SU-DHL-6 (cell line): ENCODE results near the gene TMCO5A.

Experiments used
- H2AFZ ChIP-seq: fragments of 200-600 bp; sonication (generic); 2 replicates; pipeline ENCODE4 v1.6.1; 2014; ENCODE audit warnings: low read depth, mild to moderate bottlenecking, moderate library complexity, mixed read lengths, antibody characterized with exemption, low read length; ENCODE audit not compliant: severe bottlenecking
- H3F3A ChIP-seq: fragments of 200-600 bp; shearing (Covaris generic); 2 replicates; pipeline ENCODE4 v1.6.0; 2016; ENCODE audit warnings: antibody characterized with exemption, mild to moderate bottlenecking; ENCODE audit not compliant: insufficient read depth
- H3K27ac ChIP-seq: fragments of 200-600 bp; sonication (generic); 2 replicates; pipeline ENCODE4 v1.5.1; 2016; ENCODE audit warnings: low read depth, mild to moderate bottlenecking, low read length, moderate library complexity, mixed read lengths
- H3K27me3 ChIP-seq: fragments of 200-600 bp; sonication (generic), shearing (Covaris generic); 2 replicates; pipeline ENCODE4 v1.6.0; 2014; ENCODE audit warnings: mild to moderate bottlenecking, low read length
- H3K36me3 ChIP-seq: fragments of 200-600 bp; sonication (generic); 2 replicates; pipeline ENCODE4 v1.6.1; 2014; ENCODE audit warnings: mild to moderate bottlenecking, low read length, mixed read lengths
- H3K4me2 ChIP-seq: fragments of 300-600, 200-600 bp; shearing (Covaris generic), sonication (generic); 2 replicates; pipeline ENCODE4 v1.6.0; 2014; ENCODE audit warnings: low read length, low read depth, mild to moderate bottlenecking; ENCODE audit not compliant: poor library complexity, severe bottlenecking
- H3K4me3 ChIP-seq: fragments of 200-600 bp; sonication (generic); 2 replicates; pipeline ENCODE4 v1.5.1; 2014; ENCODE audit warnings: antibody characterized with exemption, low read length, mild to moderate bottlenecking, mixed read lengths; ENCODE audit not compliant: insufficient read depth, poor library complexity, severe bottlenecking
- H3K79me2 ChIP-seq: fragments of 200-600 bp; sonication (generic); 2 replicates; pipeline ENCODE4 v1.6.1; 2014; ENCODE audit warnings: mild to moderate bottlenecking, low read length, moderate library complexity; ENCODE audit not compliant: insufficient read depth
- H3K9ac ChIP-seq: fragments of 200-600 bp; sonication (generic); 2 replicates; pipeline ENCODE4 v1.7.0; 2014; ENCODE audit warnings: mild to moderate bottlenecking, low read length
- H3K9me2 ChIP-seq: fragments of 200-600 bp; sonication (generic); replicated peaks from 2 replicates; pipeline ENCODE4 v1.6.1; 2014; ENCODE audit warnings: low read length; ENCODE audit not compliant: insufficient read depth
- H3K9me3 ChIP-seq: fragments of 200-600 bp; sonication (generic); 2 replicates; pipeline ENCODE4 v1.6.1; 2014; ENCODE audit warnings: low read length, mixed read lengths; ENCODE audit not compliant: insufficient read depth
- H4K20me1 ChIP-seq: fragments of 200-600 bp; sonication (generic); 2 replicates; pipeline ENCODE4 v1.6.1; 2014; ENCODE audit warnings: low read depth, mild to moderate bottlenecking, antibody characterized with exemption, low read length, moderate library complexity, mixed read lengths
- CTCF ChIP-seq: fragments of 200-600 bp; sonication (generic); IDR thresholded peaks from one replicate; pipeline ENCODE4 v1.5.1; 2017; ENCODE audit warnings: antibody characterized with exemption, mild to moderate bottlenecking, low read length, moderate library complexity; ENCODE audit not compliant: insufficient read depth, poor library complexity, severe bottlenecking
- EZH2phosphoT487 ChIP-seq: fragments of 200-600 bp; sonication (generic), shearing (Covaris generic); conservative IDR thresholded peaks from 2 replicates; pipeline ENCODE4 v1.6.1; 2018; ENCODE audit warnings: mild to moderate bottlenecking, antibody characterized with exemption, low read length, moderate library complexity, mixed read lengths

TMCO5A gene

GRCh38 chr15:37934340-37934739, at the start of gene TMCO5A:
TSS of gene TMCO5A (plus strand) at chr15:37934640. CDS start at chr15:37936324, 1,684 bp downstream.
- TF ChIP-seq EZH2phosphoT487: no peak
- no peak for TF ChIP-seq CTCF
- H4K20me1 ChIP-seq: no peaks in the 10 kb centered on the region
- no peaks in the 10 kb centered on the region for H3K9me3 ChIP-seq
- no peak within 1 kb of the TSS for H3K4me2 ChIP-seq
- H3K27ac ChIP-seq: no peak within 1 kb of the TSS
- no peak within 1 kb of the TSS for H3K9ac ChIP-seq
- no peak within 1 kb of the TSS for H2AFZ ChIP-seq
- 0 out of 2 replicates have a peak, but pooled peaks cover 3% of the 10 kb centered on the region for H3K27me3 ChIP-seq
- H3K79me2 ChIP-seq: no peaks in the 10 kb centered on the region
- no peaks in the 10 kb centered on the region for H3K36me3 ChIP-seq
- no peaks in the 10 kb centered on the region for H3F3A ChIP-seq
- no peaks in the 10 kb centered on the region for H3K9me2 ChIP-seq
- H3K4me3 ChIP-seq: no peak within 1 kb of the TSS

- H3F3A ChIP-seq: no peaks in the 10 kb centered on the region
- H3K27ac ChIP-seq: no peak overlapping the region
- no peaks in the 10 kb centered on the region for H3K9me2 ChIP-seq
- no peaks in the 10 kb centered on the region for H4K20me1 ChIP-seq
- H3K27me3 ChIP-seq: no peaks in the 10 kb centered on the region
- H3K79me2 ChIP-seq: no peaks in the 10 kb centered on the region
- no peak overlapping the region for H2AFZ ChIP-seq
- no peak for TF ChIP-seq CTCF
- no peak overlapping the region for H3K9ac ChIP-seq
- no peak overlapping the region for H3K4me2 ChIP-seq
- no peaks in the 10 kb centered on the region for H3K9me3 ChIP-seq
- H3K36me3 ChIP-seq: no peaks in the 10 kb centered on the region
- H3K4me3 ChIP-seq: no peak overlapping the region
These were observed 48.8 kb upstream of the TMCO5A start for GRCh38 chr15:37885651-37886050.

- H2AFZ ChIP-seq: no peak overlapping the region
- H3K4me3 ChIP-seq: no peak overlapping the region
- no peak overlapping the region for H3K9ac ChIP-seq
- H3K9me3 ChIP-seq: no peaks in the 10 kb centered on the region
- H3K36me3 ChIP-seq: no peaks in the 10 kb centered on the region
- no peak overlapping the region for H3K4me2 ChIP-seq
- H3K27ac ChIP-seq: no peak overlapping the region
- no peaks in the 10 kb centered on the region for H3K9me2 ChIP-seq
- no peaks in the 10 kb centered on the region for H3K79me2 ChIP-seq
- no peaks in the 10 kb centered on the region for H3K27me3 ChIP-seq
- no peaks in the 10 kb centered on the region for H4K20me1 ChIP-seq
- TF ChIP-seq EZH2phosphoT487 (no peak), CTCF (no peak)
- no peaks in the 10 kb centered on the region for H3F3A ChIP-seq
These were observed 46.1 kb upstream of the TMCO5A start for GRCh38 chr15:37888356-37888755.
